IMR-90 (cell line): Measurements from ENCODE around the gene NEIL3. TPM values are rescaled to one million over a fixed set of nuclear protein-coding genes. Genes with fewer than 3 reads are reported as not detected.

ENCODE experiments used
- ATAC-seq: fragments of 200-7000 bp; cut with Tn5 transposase; 2 replicates; pipeline ENCODE4 v1.9.1; 2020; ENCODE audit warnings: low read depth, mild to moderate bottlenecking, moderate library complexity
- BruUV-seq: library from RNA; stranded (reverse); fragments of 400-500 nt; replicated peaks from 2 replicates; lab custom pipeline; 2021; lab: Mats Ljungman, UMichigan
- CTCF ChIA-PET: fragments of 300-600 bp; formaldehyde crosslinking; extraction: SDS; loops from one replicate; lab custom pipeline; 2021; ENCODE audit warnings: antibody characterized with exemption; lab: Yijun Ruan, JAX
- POLR2A ChIA-PET: fragments of 300-600 bp; sonication (Branson Sonifier 250); formaldehyde crosslinking; loops from one replicate; lab custom pipeline; 2022; ENCODE audit warnings: antibody characterized with exemption; ENCODE audit not compliant: unreplicated experiment; lab: Charles Lee
- DNase-seq: peaks from one replicate; pipeline ENCODE4 v3.0.0; 2013
- H2AFZ ChIP-seq: replicated peaks from 2 replicates; pipeline ENCODE3; 2013; ENCODE audit warnings: low read length, mild to moderate bottlenecking; ENCODE audit not compliant: poor library complexity
- H2AK5ac ChIP-seq: 2 replicates; pipeline ENCODE4 v1.6.1; 2013; ENCODE audit warnings: low read depth, low read length, inconsistent platforms
- H2AK9ac ChIP-seq: replicated peaks from 2 replicates; pipeline ENCODE3; 2013; ENCODE audit warnings: mild to moderate bottlenecking, low read depth, low read length, moderate library complexity; ENCODE audit not compliant: poor library complexity
- H2BK120ac ChIP-seq: 2 replicates; pipeline ENCODE4 v1.6.1; 2013; ENCODE audit warnings: low read depth, low read length, inconsistent platforms
- H2BK15ac ChIP-seq: 3 replicates; pipeline ENCODE4 v1.6.1; 2013; ENCODE audit warnings: low read depth, low read length, inconsistent platforms
- H2BK20ac ChIP-seq: 2 replicates; pipeline ENCODE4 v1.6.1; 2013; ENCODE audit warnings: low read depth, mild to moderate bottlenecking, inconsistent platforms, low read length, moderate library complexity
- H2BK5ac ChIP-seq: 2 replicates; pipeline ENCODE4 v1.6.1; 2013; ENCODE audit warnings: mild to moderate bottlenecking, low read depth, low read length, inconsistent platforms; ENCODE audit not compliant: poor library complexity, severe bottlenecking
- H3K14ac ChIP-seq: replicated peaks from 2 replicates; pipeline ENCODE4 v1.6.1; 2013; ENCODE audit warnings: low read depth, low read length, inconsistent platforms
- H3K18ac ChIP-seq: 2 replicates; pipeline ENCODE4 v1.6.1; 2013; ENCODE audit warnings: low read depth, low read length, control low read depth
- H3K23ac ChIP-seq: 2 replicates; pipeline ENCODE4 v1.6.1; 2013; ENCODE audit warnings: low read depth, low read length, inconsistent platforms
- H3K27ac ChIP-seq: 2 replicates; pipeline ENCODE4 v1.5.1; 2013; ENCODE audit warnings: mild to moderate bottlenecking, control low read depth, low read length; ENCODE audit not compliant: insufficient read depth
- H3K27me3 ChIP-seq: 2 replicates; pipeline ENCODE4 v1.6.1; 2013; ENCODE audit warnings: low read length; ENCODE audit not compliant: control insufficient read depth, insufficient read depth
- H3K36me3 ChIP-seq: 2 replicates; pipeline ENCODE4 v1.6.1; 2013; ENCODE audit warnings: low read length, mixed read lengths; ENCODE audit not compliant: control insufficient read depth, insufficient read depth
- H3K4ac ChIP-seq: 2 replicates; pipeline ENCODE4 v1.6.1; 2013; ENCODE audit warnings: low read depth, low read length, inconsistent platforms
- H3K4me1 ChIP-seq: 2 replicates; pipeline ENCODE4 v1.6.1; 2013; ENCODE audit warnings: low read length, mixed read lengths; ENCODE audit not compliant: control insufficient read depth, insufficient read depth
- H3K4me2 ChIP-seq: 2 replicates; pipeline ENCODE4 v1.6.1; 2013; ENCODE audit warnings: low read depth, mild to moderate bottlenecking, control low read depth, low read length, moderate library complexity
- H3K4me3 ChIP-seq: 2 replicates; pipeline ENCODE4 v1.5.1; 2013; ENCODE audit warnings: low read depth, mild to moderate bottlenecking, control low read depth, low read length, moderate library complexity; ENCODE audit not compliant: insufficient read depth
- H3K56ac ChIP-seq: 2 replicates; pipeline ENCODE4 v1.6.1; 2013; ENCODE audit warnings: low read length, inconsistent platforms; ENCODE audit not compliant: insufficient read depth; ENCODE audit errors: extremely low read depth
- H3K79me1 ChIP-seq, 2 experiments: 2 replicates each; pipeline ENCODE4 v1.6.1; 2013; ENCODE audit warnings: low read length in 2 of 2, inconsistent platforms in 1 of 2, low read depth in 1 of 2
- H3K9ac ChIP-seq: 2 replicates; pipeline ENCODE4 v1.6.1; 2013; ENCODE audit warnings: low read depth, low read length, control low read depth
- H3K9me1 ChIP-seq: 2 replicates; pipeline ENCODE4 v1.6.1; 2013; ENCODE audit warnings: low read length, inconsistent platforms; ENCODE audit not compliant: insufficient read depth
- H3K9me3 ChIP-seq: 2 replicates; pipeline ENCODE4 v1.6.1; 2013; ENCODE audit warnings: low read length; ENCODE audit not compliant: control insufficient read depth, insufficient read depth
- H4K20me1 ChIP-seq: 2 replicates; pipeline ENCODE4 v1.6.1; 2013; ENCODE audit warnings: low read length, inconsistent platforms; ENCODE audit not compliant: insufficient read depth
- H4K5ac ChIP-seq: 2 replicates; pipeline ENCODE4 v1.6.1; 2013; ENCODE audit warnings: mild to moderate bottlenecking, low read depth, low read length, control low read depth
- H4K8ac ChIP-seq, 2 experiments: 2 replicates each; pipeline ENCODE4 v1.6.1; 2013; ENCODE audit warnings: low read depth in 2 of 2, low read length in 2 of 2, control low read depth in 1 of 2, inconsistent platforms in 1 of 2
- H4K91ac ChIP-seq: 2 replicates; pipeline ENCODE4 v1.6.1; 2013; ENCODE audit warnings: low read depth, low read length, inconsistent platforms; ENCODE audit not compliant: insufficient read depth
- BHLHE40 ChIP-seq: fragments of 150-350 bp; IDR thresholded peaks from 2 replicates; pipeline ENCODE4 v1.6.1; 2016; ENCODE audit warnings: mild to moderate bottlenecking, low read depth, low read length
- CEBPB ChIP-seq: IDR thresholded peaks from 2 replicates; pipeline ENCODE4 v1.6.1; 2012; ENCODE audit warnings: low read depth, low read length, improper control_type of control experiment
- CHD1 ChIP-seq: IDR thresholded peaks from 2 replicates; pipeline ENCODE4 v1.6.1; 2012; ENCODE audit warnings: low read depth, low read length, improper control_type of control experiment
- FOS ChIP-seq: fragments of 150-350 bp; IDR thresholded peaks from 2 replicates; pipeline ENCODE4 v1.6.1; 2016; ENCODE audit warnings: low read depth, low read length
- MAFK ChIP-seq: IDR thresholded peaks from 2 replicates; pipeline ENCODE4 v1.6.1; 2012; ENCODE audit warnings: low read depth, low read length, improper control_type of control experiment
- MAZ ChIP-seq: IDR thresholded peaks from 2 replicates; pipeline ENCODE4 v1.6.1; 2012; ENCODE audit warnings: low read depth, mild to moderate bottlenecking, low read length, improper control_type of control experiment, moderate library complexity, borderline replicate concordance
- POLR2A ChIP-seq: IDR thresholded peaks from 2 replicates; pipeline ENCODE4 v1.6.1; 2012; ENCODE audit warnings: mild to moderate bottlenecking, low read depth, low read length
- RAD21 ChIP-seq: IDR thresholded peaks from 2 replicates; pipeline ENCODE4 v1.6.1; 2012; ENCODE audit warnings: low read length, improper control_type of control experiment
- RCOR1 ChIP-seq: IDR thresholded peaks from 2 replicates; pipeline ENCODE4 v1.6.1; 2012; ENCODE audit warnings: mild to moderate bottlenecking, low read length, improper control_type of control experiment; ENCODE audit not compliant: insufficient replicate concordance
- RFX5 ChIP-seq: IDR thresholded peaks from 2 replicates; pipeline ENCODE4 v1.8.0; 2012; ENCODE audit warnings: low read depth, mild to moderate bottlenecking, low read length, moderate library complexity
- WGBS, 2 experiments: methylation state at CpG; one replicate each; pipeline versions ENCODE4 v1.1.5 to v1.1.7; 2013; ENCODE audit warnings: missing lambda C conversion rate in 2 of 2; ENCODE audit not compliant: insufficient read length in 1 of 2; ENCODE audit errors: extremely low coverage in 2 of 2; 5-methylcytosine and 5-hydroxymethylcytosine counted together
- dilution Hi-C: fragments of 300-500 bp; cut with HindIII; formaldehyde crosslinking; loops from one replicate; pipeline ENCODE4 v1.14.3; 2018; ENCODE audit warnings: low sequenced_read_pairs; ENCODE audit not compliant: unreplicated experiment
- in situ Hi-C: fragments of 300-500 bp; cut with MboI; formaldehyde crosslinking; loops from 3 replicates; pipeline ENCODE4 v1.14.3; 2019; ENCODE audit warnings: low sequenced_read_pairs, inconsistent platforms, mixed read lengths
- intact Hi-C: fragments of 100-400 bp; cut with micrococcal nuclease; formaldehyde crosslinking; loops from 2 replicates; pipeline ENCODE4 v1.10.0; 2022
- polyA plus RNA-seq, 3 experiments: library from polyadenylated mRNA; depleted of rRNA; stranded (reverse); fragments of >200 nt; gene quantifications; 2 replicates each; pipeline ENCODE4 v1.2.3, GENCODE V29; 2012; ENCODE audit warnings: low replicate concordance in 1 of 3
- total RNA-seq: library from RNA; depleted of rRNA; stranded (reverse); fragments of >200 nt; gene quantifications from 2 replicates; pipeline ENCODE4 v1.2.3, GENCODE V29; 2012
- TF ChIP-seq, protein P1 (sequence below): conservative IDR thresholded peaks from 2 replicates; pipeline ENCODE4 v1.5.1; 2012; ENCODE audit warnings: mild to moderate bottlenecking, low read depth, low read length, improper control_type of control experiment
- TF ChIP-seq, protein P2 (sequence below): fragments of 150-350 bp; IDR thresholded peaks from 2 replicates; pipeline ENCODE4 v1.6.1; 2017; ENCODE audit warnings: mild to moderate bottlenecking, antibody characterized with exemption, low read length, low read depth
- TF ChIP-seq, protein P3 (sequence below): fragments of 150-350 bp; IDR thresholded peaks from 2 replicates; pipeline ENCODE4 v1.6.1; 2016; ENCODE audit warnings: low read depth, mild to moderate bottlenecking, low read length, moderate library complexity, borderline replicate concordance

Gene NEIL3
- total and polyA plus RNA-seq, 2 of the 4 experiments (the other 2 are of a cell fraction), result 4.4 to 7.9 TPM

DNA sequence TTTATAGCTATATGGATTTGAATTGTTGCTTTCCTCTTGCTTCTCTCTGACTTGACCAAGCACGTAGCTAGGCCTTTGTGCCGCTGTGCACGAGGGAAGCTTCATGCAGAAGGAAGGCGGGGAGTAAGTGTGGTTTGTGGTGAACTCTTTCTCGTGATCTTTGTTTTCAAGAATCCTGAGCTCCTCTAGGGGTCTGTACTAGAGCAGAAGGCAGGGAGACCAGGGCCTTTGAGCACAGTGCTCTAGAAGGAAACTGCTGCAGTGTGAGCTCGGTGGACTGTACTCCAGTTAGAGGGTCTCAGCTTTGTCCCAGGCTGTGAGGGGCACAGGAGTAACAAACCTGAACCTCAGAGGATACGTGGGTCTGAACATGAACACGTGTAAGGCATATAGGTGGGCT lies 83.6 kb downstream of the NEIL3 start:
- no peak for TF ChIP-seq CEBPB
- TF ChIP-seq, protein P1, sequence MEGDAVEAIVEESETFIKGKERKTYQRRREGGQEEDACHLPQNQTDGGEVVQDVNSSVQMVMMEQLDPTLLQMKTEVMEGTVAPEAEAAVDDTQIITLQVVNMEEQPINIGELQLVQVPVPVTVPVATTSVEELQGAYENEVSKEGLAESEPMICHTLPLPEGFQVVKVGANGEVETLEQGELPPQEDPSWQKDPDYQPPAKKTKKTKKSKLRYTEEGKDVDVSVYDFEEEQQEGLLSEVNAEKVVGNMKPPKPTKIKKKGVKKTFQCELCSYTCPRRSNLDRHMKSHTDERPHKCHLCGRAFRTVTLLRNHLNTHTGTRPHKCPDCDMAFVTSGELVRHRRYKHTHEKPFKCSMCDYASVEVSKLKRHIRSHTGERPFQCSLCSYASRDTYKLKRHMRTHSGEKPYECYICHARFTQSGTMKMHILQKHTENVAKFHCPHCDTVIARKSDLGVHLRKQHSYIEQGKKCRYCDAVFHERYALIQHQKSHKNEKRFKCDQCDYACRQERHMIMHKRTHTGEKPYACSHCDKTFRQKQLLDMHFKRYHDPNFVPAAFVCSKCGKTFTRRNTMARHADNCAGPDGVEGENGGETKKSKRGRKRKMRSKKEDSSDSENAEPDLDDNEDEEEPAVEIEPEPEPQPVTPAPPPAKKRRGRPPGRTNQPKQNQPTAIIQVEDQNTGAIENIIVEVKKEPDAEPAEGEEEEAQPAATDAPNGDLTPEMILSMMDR, result no peak
- TF ChIP-seq FOS, result no peak
- TF ChIP-seq BHLHE40, result no peak
- TF ChIP-seq RCOR1, result no peak
- TF ChIP-seq MAFK, result no peak
- no peak for TF ChIP-seq MAZ
- TF ChIP-seq, protein P2, sequence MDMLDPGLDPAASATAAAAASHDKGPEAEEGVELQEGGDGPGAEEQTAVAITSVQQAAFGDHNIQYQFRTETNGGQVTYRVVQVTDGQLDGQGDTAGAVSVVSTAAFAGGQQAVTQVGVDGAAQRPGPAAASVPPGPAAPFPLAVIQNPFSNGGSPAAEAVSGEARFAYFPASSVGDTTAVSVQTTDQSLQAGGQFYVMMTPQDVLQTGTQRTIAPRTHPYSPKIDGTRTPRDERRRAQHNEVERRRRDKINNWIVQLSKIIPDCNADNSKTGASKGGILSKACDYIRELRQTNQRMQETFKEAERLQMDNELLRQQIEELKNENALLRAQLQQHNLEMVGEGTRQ, result no peak
- TF ChIP-seq CHD1, result no peak
- TF ChIP-seq RFX5, result no peak
- TF ChIP-seq RAD21, result no peak
- no peak for TF ChIP-seq POLR2A
- TF ChIP-seq, protein P3, sequence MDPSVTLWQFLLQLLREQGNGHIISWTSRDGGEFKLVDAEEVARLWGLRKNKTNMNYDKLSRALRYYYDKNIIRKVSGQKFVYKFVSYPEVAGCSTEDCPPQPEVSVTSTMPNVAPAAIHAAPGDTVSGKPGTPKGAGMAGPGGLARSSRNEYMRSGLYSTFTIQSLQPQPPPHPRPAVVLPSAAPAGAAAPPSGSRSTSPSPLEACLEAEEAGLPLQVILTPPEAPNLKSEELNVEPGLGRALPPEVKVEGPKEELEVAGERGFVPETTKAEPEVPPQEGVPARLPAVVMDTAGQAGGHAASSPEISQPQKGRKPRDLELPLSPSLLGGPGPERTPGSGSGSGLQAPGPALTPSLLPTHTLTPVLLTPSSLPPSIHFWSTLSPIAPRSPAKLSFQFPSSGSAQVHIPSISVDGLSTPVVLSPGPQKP, result no peak
- no peak overlapping the region for H3K4me2 ChIP-seq
- no peak overlapping the region for H2BK20ac ChIP-seq
- H3K27me3 ChIP-seq, result no peaks in the 10 kb centered on the region
- no peak overlapping the region for H3K56ac ChIP-seq
- H3K9ac ChIP-seq, result no peak overlapping the region
- dilution Hi-C loops, result no loop called here
- BruUV-seq, result no TSS peak
- H2AK9ac ChIP-seq, result no peak overlapping the region
- no peak overlapping the region for H2BK120ac ChIP-seq
- H2AFZ ChIP-seq, result no peak overlapping the region
- H3K79me1 ChIP-seq, result no peaks in the 10 kb centered on the region
- H3K14ac ChIP-seq, result no peak overlapping the region
- WGBS, 2 experiments, result 100% methylated on average over 2 of the region's 8 CpGs; no CpG with 5 or more reads in 1 of the 2 experiments
- no peak overlapping the region for H4K5ac ChIP-seq
- H3K27ac ChIP-seq, result no peak overlapping the region
- in situ Hi-C loops, result no loop called here
- intact Hi-C loops, result no loop called here
- H3K4me3 ChIP-seq, result no peak overlapping the region
- H3K4me1 ChIP-seq, result no peaks in the 10 kb centered on the region
- no peak overlapping the region for H4K8ac ChIP-seq
- H3K4ac ChIP-seq, result no peak overlapping the region
- ChIA-PET POLR2A (no interaction called here), CTCF (no interaction called here)
- ATAC-seq (no peak), DNase-seq (no peak)
- no peaks in the 10 kb centered on the region for H4K20me1 ChIP-seq
- H2BK5ac ChIP-seq, result no peak overlapping the region
- no peak overlapping the region for H3K23ac ChIP-seq
- no peaks in the 10 kb centered on the region for H3K36me3 ChIP-seq
- H3K18ac ChIP-seq, result no peak overlapping the region
- no peak overlapping the region for H4K91ac ChIP-seq
- H2AK5ac ChIP-seq, result no peak overlapping the region
- H3K9me1 ChIP-seq, result no peaks in the 10 kb centered on the region
- H2BK15ac ChIP-seq, result no peak overlapping the region
- no peaks in the 10 kb centered on the region for H3K9me3 ChIP-seq
